ENCODE data around the gene NTM.

DNA sequence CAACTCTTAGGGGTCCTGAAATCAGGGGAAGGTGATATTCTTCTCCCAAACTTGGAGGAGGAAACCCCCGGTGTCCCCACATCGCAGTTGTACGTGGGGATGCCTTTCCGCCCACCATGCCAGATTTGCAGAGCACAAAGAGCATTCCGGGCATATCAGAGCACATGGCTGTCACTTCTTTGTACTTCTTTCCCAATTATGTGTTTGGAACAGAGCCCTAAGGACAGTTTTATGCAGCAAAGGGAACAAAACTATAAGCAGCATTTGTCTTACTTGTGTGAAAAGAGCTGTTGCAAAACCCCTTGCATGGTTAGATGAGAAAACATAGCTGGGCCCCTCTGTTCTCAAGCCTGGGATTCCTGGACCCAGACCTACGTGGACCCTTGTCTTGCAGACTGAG, 41.2 kb downstream of the NTM start:
- TF ChIP-seq POLR2A (IDR thresholded peaks at IDR 0.05) = no peak
- TF ChIP-seq, protein P1, sequence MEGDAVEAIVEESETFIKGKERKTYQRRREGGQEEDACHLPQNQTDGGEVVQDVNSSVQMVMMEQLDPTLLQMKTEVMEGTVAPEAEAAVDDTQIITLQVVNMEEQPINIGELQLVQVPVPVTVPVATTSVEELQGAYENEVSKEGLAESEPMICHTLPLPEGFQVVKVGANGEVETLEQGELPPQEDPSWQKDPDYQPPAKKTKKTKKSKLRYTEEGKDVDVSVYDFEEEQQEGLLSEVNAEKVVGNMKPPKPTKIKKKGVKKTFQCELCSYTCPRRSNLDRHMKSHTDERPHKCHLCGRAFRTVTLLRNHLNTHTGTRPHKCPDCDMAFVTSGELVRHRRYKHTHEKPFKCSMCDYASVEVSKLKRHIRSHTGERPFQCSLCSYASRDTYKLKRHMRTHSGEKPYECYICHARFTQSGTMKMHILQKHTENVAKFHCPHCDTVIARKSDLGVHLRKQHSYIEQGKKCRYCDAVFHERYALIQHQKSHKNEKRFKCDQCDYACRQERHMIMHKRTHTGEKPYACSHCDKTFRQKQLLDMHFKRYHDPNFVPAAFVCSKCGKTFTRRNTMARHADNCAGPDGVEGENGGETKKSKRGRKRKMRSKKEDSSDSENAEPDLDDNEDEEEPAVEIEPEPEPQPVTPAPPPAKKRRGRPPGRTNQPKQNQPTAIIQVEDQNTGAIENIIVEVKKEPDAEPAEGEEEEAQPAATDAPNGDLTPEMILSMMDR (IDR thresholded peaks at IDR 0.05) = no peak
